MM.1S (cell line): Measurements from ENCODE around the gene TLR5.

Experiments
- EZH2phosphoT487 ChIP-seq: fragments of 300-600 bp; sonication (generic); IDR thresholded peaks from 2 replicates; pipeline ENCODE4 v1.6.1; 2018; ENCODE audit warnings: antibody characterized with exemption, low read length
- TF ChIP-seq, protein P1 (sequence below): fragments of 300-600 bp; sonication (generic); IDR thresholded peaks from 2 replicates; pipeline ENCODE4 v1.5.1; 2016; ENCODE audit warnings: antibody characterized with exemption, low read length, mixed read lengths

GRCh38 chr1:223123011-223123610, 19.9 kb downstream of the TLR5 start:
- TF ChIP-seq, protein P1, sequence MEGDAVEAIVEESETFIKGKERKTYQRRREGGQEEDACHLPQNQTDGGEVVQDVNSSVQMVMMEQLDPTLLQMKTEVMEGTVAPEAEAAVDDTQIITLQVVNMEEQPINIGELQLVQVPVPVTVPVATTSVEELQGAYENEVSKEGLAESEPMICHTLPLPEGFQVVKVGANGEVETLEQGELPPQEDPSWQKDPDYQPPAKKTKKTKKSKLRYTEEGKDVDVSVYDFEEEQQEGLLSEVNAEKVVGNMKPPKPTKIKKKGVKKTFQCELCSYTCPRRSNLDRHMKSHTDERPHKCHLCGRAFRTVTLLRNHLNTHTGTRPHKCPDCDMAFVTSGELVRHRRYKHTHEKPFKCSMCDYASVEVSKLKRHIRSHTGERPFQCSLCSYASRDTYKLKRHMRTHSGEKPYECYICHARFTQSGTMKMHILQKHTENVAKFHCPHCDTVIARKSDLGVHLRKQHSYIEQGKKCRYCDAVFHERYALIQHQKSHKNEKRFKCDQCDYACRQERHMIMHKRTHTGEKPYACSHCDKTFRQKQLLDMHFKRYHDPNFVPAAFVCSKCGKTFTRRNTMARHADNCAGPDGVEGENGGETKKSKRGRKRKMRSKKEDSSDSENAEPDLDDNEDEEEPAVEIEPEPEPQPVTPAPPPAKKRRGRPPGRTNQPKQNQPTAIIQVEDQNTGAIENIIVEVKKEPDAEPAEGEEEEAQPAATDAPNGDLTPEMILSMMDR: no peak
- no peak for TF ChIP-seq EZH2phosphoT487
